HCT116 (cell line): ENCODE results near the gene TRAF3IP1. TPM values are rescaled to one million over a fixed set of nuclear protein-coding genes. Genes with fewer than 3 reads are reported as not detected.

Experiments used
- ATAC-seq: fragments of 200-7000 bp; cut with Tn5 transposase; 2 replicates; pipeline ENCODE4 v1.9.1; 2020; ENCODE audit warnings: mild to moderate bottlenecking, moderate library complexity
- BruUV-seq: library from RNA; stranded (reverse); fragments of 400-500 nt; replicated peaks from 2 replicates; lab custom pipeline; 2021; lab: Mats Ljungman, UMichigan
- CTCF ChIA-PET: fragments of 300-600 bp; sonication (Branson Sonifier 250); formaldehyde crosslinking; loops from one replicate; lab custom pipeline; 2021; ENCODE audit warnings: antibody characterized with exemption; lab: Charles Lee
- POLR2A ChIA-PET: fragments of 300-600, 350-600 bp; sonication (Branson Sonifier 250); formaldehyde crosslinking; loops from one replicate; lab custom pipeline; 2021; ENCODE audit warnings: antibody characterized with exemption; lab: Charles Lee
- RAD21 ChIA-PET, 2 experiments: fragments of 300-600 bp; sonication (Branson Sonifier 250); formaldehyde crosslinking; loops; one replicate each; lab custom pipeline; 2023; ENCODE audit warnings: low total read pairs in 2 of 2; ENCODE audit not compliant: uncharacterized antibody in 2 of 2, unreplicated experiment in 2 of 2, low non-redundant PET in 1 of 2; lab: Charles Lee
- DNase-seq: peaks from one replicate; pipeline ENCODE4 v3.0.0-alpha.2; 2010; ENCODE audit warnings: low read depth, low spot score
- H2AFZ ChIP-seq: fragments of 200-600 bp; shearing (Covaris generic), sonication (generic); 2 replicates; pipeline ENCODE4 v1.6.1; 2017; ENCODE audit warnings: low read depth, mixed run types, mixed read lengths, antibody characterized with exemption, low read length; ENCODE audit not compliant: poor library complexity, severe bottlenecking
- H3K27ac ChIP-seq: 2 replicates; pipeline ENCODE4 v1.5.1; 2012; ENCODE audit warnings: low read depth, low read length
- H3K27me3 ChIP-seq: fragments of 200-600 bp; sonication (generic); 2 replicates; pipeline ENCODE4 v1.6.1; 2016; ENCODE audit warnings: mixed run types, low read length, mixed read lengths; ENCODE audit not compliant: insufficient read depth
- H3K36me3 ChIP-seq, 2 experiments: fragments of 200-500 bp in 1 of 2; fragments of 200-600 bp in 1 of 2; sonication (Bioruptor generic) in 1 of 2; sonication (generic) in 1 of 2; 2 replicates each; pipeline versions ENCODE4 v1.5.1 to v1.6.1; 2014 to 2016; ENCODE audit warnings: low read length in 2 of 2, inconsistent platforms in 1 of 2, mixed read lengths in 1 of 2, mixed run types in 1 of 2; ENCODE audit not compliant: insufficient read depth in 2 of 2, control insufficient read depth in 1 of 2
- H3K4me1 ChIP-seq, 2 experiments: fragments of 200-600 bp in 1 of 2; sonication (generic) in 1 of 2; 2 replicates each; pipeline versions ENCODE4 v1.5.1 to v1.6.1; 2012 to 2017; ENCODE audit warnings: low read length in 2 of 2, inconsistent platforms in 1 of 2, mild to moderate bottlenecking in 1 of 2, mixed read lengths in 1 of 2, mixed run types in 1 of 2, moderate library complexity in 1 of 2; ENCODE audit not compliant: insufficient read depth in 2 of 2, control insufficient read depth in 1 of 2
- H3K4me2 ChIP-seq: fragments of 200-600 bp; sonication (generic); 2 replicates; pipeline ENCODE4 v1.6.1; 2017; ENCODE audit warnings: mixed run types, low read length, mixed read lengths
- H3K4me3 ChIP-seq, 2 experiments: fragments of 200-600 bp in 1 of 2; sonication (generic) in 1 of 2; replicated peaks in 1 of 2; 2 replicates each; pipeline ENCODE4 v1.5.1; 2011 to 2016; ENCODE audit warnings: low read length in 2 of 2, control low read depth in 1 of 2, low read depth in 1 of 2, mild to moderate bottlenecking in 1 of 2, mixed read lengths in 1 of 2, mixed run types in 1 of 2
- H3K79me2 ChIP-seq: fragments of 200-600 bp; sonication (generic); 2 replicates; pipeline ENCODE4 v1.6.1; 2017; ENCODE audit warnings: mild to moderate bottlenecking, mixed run types, low read length, moderate library complexity, mixed read lengths; ENCODE audit not compliant: insufficient read depth
- H3K9ac ChIP-seq: fragments of 200-600 bp; sonication (generic); 2 replicates; pipeline ENCODE4 v1.6.1; 2016; ENCODE audit warnings: low read length, mixed read lengths
- H3K9me2 ChIP-seq: fragments of 200-600 bp; sonication (generic), shearing (Covaris generic); 2 replicates; pipeline ENCODE4 v1.6.1; 2017; ENCODE audit warnings: mixed run types, mild to moderate bottlenecking, moderate library complexity; ENCODE audit not compliant: insufficient read depth
- H3K9me3 ChIP-seq, 2 experiments: fragments of 200-500 bp in 1 of 2; fragments of 200-600 bp in 1 of 2; sonication (Bioruptor generic) in 1 of 2; sonication (generic) in 1 of 2; 2 replicates each; pipeline ENCODE4 v1.6.1; 2014 to 2017; ENCODE audit warnings: low read length in 2 of 2, mixed read lengths in 2 of 2, inconsistent platforms in 1 of 2, low read depth in 1 of 2, mild to moderate bottlenecking in 1 of 2, mixed run types in 1 of 2, moderate library complexity in 1 of 2; ENCODE audit not compliant: control insufficient read depth in 1 of 2, insufficient read depth in 1 of 2
- H4K20me1 ChIP-seq: fragments of 200-600 bp; sonication (generic), shearing (Covaris generic); 2 replicates; pipeline ENCODE4 v1.6.1; 2017; ENCODE audit warnings: mixed run types, mild to moderate bottlenecking, moderate library complexity; ENCODE audit not compliant: insufficient read depth
- CBX3 ChIP-seq: IDR thresholded peaks from 2 replicates; pipeline ENCODE4 v1.6.1; 2012; ENCODE audit warnings: low read depth
- CTCF ChIP-seq, 3 experiments: fragments of 200-600 bp in 1 of 3; sonication (generic) in 1 of 3; IDR thresholded peaks in 2 of 3; conservative IDR thresholded peaks in 1 of 3; 2 replicates each; pipeline ENCODE4 v1.5.1; 2012 to 2017; ENCODE audit warnings: low read depth in 2 of 3, low read length in 2 of 3, antibody characterized with exemption in 1 of 3, borderline replicate concordance in 1 of 3, control low read depth in 1 of 3, mild to moderate bottlenecking in 1 of 3, mixed read lengths in 1 of 3, mixed run types in 1 of 3, moderate library complexity in 1 of 3; ENCODE audit not compliant: insufficient read depth in 1 of 3
- JUND ChIP-seq: IDR thresholded peaks from 2 replicates; pipeline ENCODE4 v1.6.1; 2012
- RAD21 ChIP-seq: IDR thresholded peaks from 2 replicates; pipeline ENCODE4 v1.6.1; 2012; ENCODE audit warnings: low read depth, mild to moderate bottlenecking
- SRF ChIP-seq: IDR thresholded peaks from 2 replicates; pipeline ENCODE4 v1.6.1; 2012; ENCODE audit warnings: low read depth
- ZBTB33 ChIP-seq: IDR thresholded peaks from 2 replicates; pipeline ENCODE4 v1.6.1; 2011; ENCODE audit warnings: mild to moderate bottlenecking, low read length, moderate library complexity; ENCODE audit not compliant: insufficient replicate concordance; ENCODE audit errors: extremely low read depth
- ZFX ChIP-seq: fragments of 450-650 bp; IDR thresholded peaks from 2 replicates; pipeline ENCODE4 v1.6.1; 2017
- ZNF274 ChIP-seq: fragments of 200-500 bp; sonication (Bioruptor generic); IDR thresholded peaks from 2 replicates; pipeline ENCODE4 v1.6.1; 2014; ENCODE audit warnings: mild to moderate bottlenecking, low read depth, low read length, inconsistent platforms
- intact Hi-C: fragments of 100-400 bp; cut with micrococcal nuclease; formaldehyde crosslinking; loops from 2 replicates; pipeline ENCODE4 v1.10.0; 2022
- total RNA-seq: library from RNA; stranded (reverse); gene quantifications from one replicate; pipeline ENCODE4 v1.2.1, GENCODE V29; 2021; ENCODE audit not compliant: unreplicated experiment

Gene TRAF3IP1
- total RNA-seq, 1 experiment from 2014 or later: 19.4 TPM

- no peak for TF ChIP-seq CTCF (IDR thresholded peaks at IDR 0.05 in 2 of 3, conservative IDR thresholded peaks at IDR 0.05 in 1 of 3; ENCODE audit: borderline replicate concordance in 1 of 3, insufficient read depth in 1 of 3, low read depth in 2 of 3, low read length in 2 of 3)
- TF ChIP-seq SRF: no peak
- no peak for TF ChIP-seq ZFX
- TF ChIP-seq RAD21: no peak
- TF ChIP-seq ZNF274: no peak
- no peak for TF ChIP-seq ZBTB33
- TF ChIP-seq CBX3: no peak
- TF ChIP-seq, all 23 proteins: peak for 0
Measured at GRCh38 chr2:238396663-238397062, 76.3 kb downstream of the TRAF3IP1 start (continued).

GRCh38 chr2:238397356-238397755 lies 77.0 kb downstream of the TRAF3IP1 start:
- no TSS peak for BruUV-seq
- ChIA-PET POLR2A (no interaction called here), CTCF (no interaction called here), RAD21 (no interaction called here)
- H3K27ac ChIP-seq: no peak overlapping the region
- no peak overlapping the region for H3K9ac ChIP-seq
- H3K4me2 ChIP-seq: no peak overlapping the region
- ATAC-seq: no peak
- no peak overlapping the region for H3K4me3 ChIP-seq
- no peak for TF ChIP-seq JUND
- no peak overlapping the region for H2AFZ ChIP-seq
- no peaks in the 10 kb centered on the region for H3K9me3 ChIP-seq
- no peaks in the 10 kb centered on the region for H3K79me2 ChIP-seq
- no peaks in the 10 kb centered on the region for H3K9me2 ChIP-seq
- no peaks in the 10 kb centered on the region for H3K27me3 ChIP-seq
- no peaks in the 10 kb centered on the region for H4K20me1 ChIP-seq
- intact Hi-C loops: no loop called here
- no peaks in the 10 kb centered on the region for H3K4me1 ChIP-seq
- H3K36me3 ChIP-seq: no peaks in the 10 kb centered on the region
- DNase-seq: no peak
